GM13976 (cell line): ENCODE measurements around the gene SAP30L.

ENCODE experiments used
- DNase-seq: peaks from one replicate; pipeline ENCODE4 v3.0.0; 2012; ENCODE audit warnings: low spot score
- CTCF ChIP-seq: IDR thresholded peaks from 2 replicates; pipeline ENCODE4 v1.5.1; 2012; ENCODE audit warnings: borderline replicate concordance, mild to moderate bottlenecking; ENCODE audit not compliant: insufficient read depth; ENCODE audit errors: extremely low read depth, missing control alignments, control extremely low read depth
- in situ Hi-C: fragments of 300-500 bp; cut with MboI; formaldehyde crosslinking; loops from one replicate; pipeline ENCODE4 v1.12.0; 2022; ENCODE audit warnings: low sequenced_read_pairs, mixed read lengths, inconsistent platforms; ENCODE audit not compliant: unreplicated experiment

Gene SAP30L

GRCh38 chr5:154478224-154478565 lies 32.4 kb downstream of the SAP30L start, which contains the start of gene HAND1:
HAND1 (minus strand) TSS chr5:154478227; CDS start chr5:154478008, 219 bp downstream.
- DNase-seq: no peak
- in situ Hi-C loops: loop anchor here (5.0 kb wide), 1 partner anchor 129 kb away; no protein-coding TSS in a partner anchor
- no peak for TF ChIP-seq CTCF

- in situ Hi-C loops: loop anchor here (5.0 kb wide), 1 partner anchor 129 kb away; no protein-coding TSS in a partner anchor
- no peak for TF ChIP-seq CTCF
- no peak for DNase-seq
Measured at GRCh38 chr5:154478752-154479159, 33.0 kb downstream of the SAP30L start.

GRCh38 chr5:154479160-154479943 lies 33.6 kb downstream of the SAP30L start:
- no peak for DNase-seq
- in situ Hi-C loops: loop anchor here (5.0 kb wide), 1 partner anchor 128 kb away; no protein-coding TSS in a partner anchor
- no peak for TF ChIP-seq CTCF

GRCh38 chr5:154479944-154480750 lies 34.4 kb downstream of the SAP30L start:
- no peak for DNase-seq
- TF ChIP-seq CTCF: no peak
- in situ Hi-C loops: loop anchor here (5.0 kb wide), 1 partner anchor 127 kb away; no protein-coding TSS in a partner anchor

- no peak for DNase-seq
- TF ChIP-seq CTCF: no peak
- in situ Hi-C loops: no loop called here
Measured at GRCh38 chr5:154480847-154481246, 35.0 kb downstream of the SAP30L start.

GRCh38 chr5:154481584-154482381 lies 36.0 kb downstream of the SAP30L start:
- in situ Hi-C loops: no loop called here
- TF ChIP-seq CTCF: no peak
- DNase-seq: no peak
